HG03064 (cell line): ENCODE measurements around the gene NOP56.

Experiments
- ATAC-seq: cut with Tn5 transposase; IDR thresholded peaks from one replicate; pipeline ENCODE4 v1.9.1; 2021; ENCODE audit warnings: low read depth; ENCODE audit not compliant: unreplicated experiment

The NOP56 gene, protein sequence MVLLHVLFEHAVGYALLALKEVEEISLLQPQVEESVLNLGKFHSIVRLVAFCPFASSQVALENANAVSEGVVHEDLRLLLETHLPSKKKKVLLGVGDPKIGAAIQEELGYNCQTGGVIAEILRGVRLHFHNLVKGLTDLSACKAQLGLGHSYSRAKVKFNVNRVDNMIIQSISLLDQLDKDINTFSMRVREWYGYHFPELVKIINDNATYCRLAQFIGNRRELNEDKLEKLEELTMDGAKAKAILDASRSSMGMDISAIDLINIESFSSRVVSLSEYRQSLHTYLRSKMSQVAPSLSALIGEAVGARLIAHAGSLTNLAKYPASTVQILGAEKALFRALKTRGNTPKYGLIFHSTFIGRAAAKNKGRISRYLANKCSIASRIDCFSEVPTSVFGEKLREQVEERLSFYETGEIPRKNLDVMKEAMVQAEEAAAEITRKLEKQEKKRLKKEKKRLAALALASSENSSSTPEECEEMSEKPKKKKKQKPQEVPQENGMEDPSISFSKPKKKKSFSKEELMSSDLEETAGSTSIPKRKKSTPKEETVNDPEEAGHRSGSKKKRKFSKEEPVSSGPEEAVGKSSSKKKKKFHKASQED

DNA sequence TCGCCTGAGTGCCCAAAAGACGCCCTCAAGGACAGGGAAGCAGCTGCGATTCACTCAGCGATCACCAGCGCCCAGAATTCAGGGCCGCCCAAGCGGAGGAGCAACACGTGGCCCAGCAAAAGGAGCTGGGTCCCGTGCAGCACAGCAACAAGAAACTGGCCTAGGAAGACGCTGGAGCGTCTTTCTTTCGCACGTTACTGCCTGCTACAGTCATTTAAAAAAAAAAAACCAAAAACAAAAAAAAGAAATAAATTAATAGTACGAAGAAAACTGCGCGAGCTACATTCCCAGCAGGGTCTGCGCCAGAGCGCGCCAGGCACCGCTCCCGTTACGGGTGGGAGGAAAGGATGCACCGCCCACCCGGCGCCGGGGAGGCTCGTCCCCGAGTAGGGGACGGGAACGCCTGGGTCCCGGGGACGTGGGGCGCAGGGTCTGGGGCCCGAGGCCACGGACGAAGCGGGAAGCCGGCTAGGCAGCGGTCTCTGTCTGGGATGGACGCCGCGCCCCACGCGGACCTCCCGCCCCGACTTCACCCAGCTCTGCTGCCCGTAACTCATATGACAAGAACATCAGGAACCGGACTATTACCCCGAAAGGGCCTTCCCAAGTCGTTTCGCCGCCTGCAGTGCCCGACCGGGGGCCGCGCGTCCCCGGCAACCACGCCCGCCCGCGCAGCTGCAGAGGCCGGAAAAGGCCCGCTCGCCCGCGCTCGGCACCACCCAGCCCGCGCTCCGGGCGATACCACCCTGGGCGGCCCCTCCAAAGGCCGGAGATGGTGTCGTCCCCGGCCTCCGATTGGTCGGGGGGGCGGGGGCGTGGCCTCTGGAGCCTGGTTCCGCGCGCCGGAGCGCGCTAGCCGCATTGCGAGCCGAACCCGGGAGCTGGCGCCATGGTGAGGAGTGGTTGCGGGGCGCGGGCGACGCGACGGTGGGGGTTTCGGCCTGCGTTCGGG, at the start of gene NOP56:
NOP56 (plus strand) TSS at position 861 of the 952 bp plus-strand sequence; CDS start at position 890, 29 bp downstream.
- peak; percentile 70 for ATAC-seq

GRCh38 chr20:2602746-2603145, 49.7 kb upstream of the NOP56 start:
- no peak for ATAC-seq

GRCh38 chr20:2603816-2604505, 48.5 kb upstream of the NOP56 start:
- no peak for ATAC-seq

GRCh38 chr20:2604506-2604835, 48.0 kb upstream of the NOP56 start:
- no peak for ATAC-seq

DNA sequence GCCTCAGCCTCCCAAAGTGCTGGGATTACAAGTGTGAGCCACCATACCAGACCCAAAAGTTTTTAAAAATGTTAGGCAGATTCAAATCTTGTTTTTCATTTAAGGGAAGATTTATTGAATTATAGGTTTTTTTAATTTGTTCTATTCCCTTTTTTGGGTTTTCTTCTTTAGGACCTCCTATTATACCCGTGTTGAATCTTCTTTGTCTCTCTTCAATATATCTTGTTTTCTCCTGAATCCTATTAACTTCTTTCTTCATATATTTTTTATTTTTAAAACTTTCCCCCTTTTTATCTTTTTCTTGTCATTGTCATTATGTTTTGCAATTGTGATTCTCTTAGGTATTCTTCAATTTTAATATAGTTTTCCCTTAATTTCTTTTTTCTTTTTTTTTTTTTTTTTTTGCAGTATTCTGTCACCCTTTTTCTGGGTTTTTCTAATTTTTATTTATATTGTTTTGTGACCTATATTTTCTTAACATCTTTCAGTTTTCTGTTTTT, 45.9 kb upstream of the NOP56 start:
- ATAC-seq: no peak

DNA sequence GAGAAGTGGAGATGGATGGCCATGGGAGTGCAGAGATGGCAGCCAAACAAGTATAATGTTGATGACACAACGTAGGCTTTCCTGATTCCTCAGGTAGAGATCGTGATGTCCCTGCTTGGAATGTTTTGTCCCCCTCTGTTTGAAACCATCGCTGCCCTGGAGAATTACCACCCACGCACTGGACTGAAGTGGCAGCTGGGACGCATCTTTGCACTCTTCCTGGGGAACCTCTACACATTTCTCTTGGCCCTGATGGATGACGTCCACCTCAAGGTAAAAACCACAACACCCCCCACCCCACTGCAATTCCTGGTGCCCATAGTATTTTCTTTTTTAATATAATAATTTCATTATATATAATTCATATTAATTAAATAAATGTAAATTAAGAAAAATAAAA, 42.1 kb upstream of the NOP56 start:
- no peak for ATAC-seq

- ATAC-seq: no peak
Measured at GRCh38 chr20:2610941-2611720, 41.3 kb upstream of the NOP56 start.

- no peak for ATAC-seq
Measured at GRCh38 chr20:2612073-2612472, 40.4 kb upstream of the NOP56 start.

- ATAC-seq: no peak
Measured at GRCh38 chr20:2616634-2617033, 35.8 kb upstream of the NOP56 start.

DNA sequence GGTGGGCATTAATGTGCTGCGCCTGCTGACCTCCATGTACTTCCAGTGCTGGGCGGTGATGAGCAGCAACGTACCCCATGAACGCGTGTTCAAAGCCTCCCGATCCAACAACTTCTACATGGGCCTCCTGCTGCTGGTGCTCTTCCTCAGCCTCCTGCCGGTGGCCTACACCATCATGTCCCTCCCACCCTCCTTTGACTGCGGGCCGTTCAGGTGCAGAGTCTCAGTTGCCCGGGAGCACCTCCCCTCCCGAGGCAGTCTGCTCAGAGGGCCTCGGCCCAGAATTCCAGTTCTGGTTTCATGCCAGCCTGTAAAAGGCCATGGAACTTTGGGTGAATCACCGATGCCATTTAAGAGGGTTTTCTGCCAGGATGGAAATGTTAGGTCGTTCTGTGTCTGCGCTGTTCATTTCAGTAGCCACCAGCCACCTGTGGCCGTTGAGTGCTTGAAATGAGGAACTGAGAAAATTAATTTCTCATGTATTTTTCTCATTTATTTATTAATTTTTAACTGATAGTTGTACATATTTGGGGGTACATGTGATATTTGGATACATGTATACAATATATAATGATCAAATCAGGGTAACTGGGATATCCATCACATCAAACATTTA, 35.2 kb upstream of the NOP56 start:
- no peak for ATAC-seq

GRCh38 chr20:2618815-2619214, 33.6 kb upstream of the NOP56 start:
- no peak for ATAC-seq

DNA sequence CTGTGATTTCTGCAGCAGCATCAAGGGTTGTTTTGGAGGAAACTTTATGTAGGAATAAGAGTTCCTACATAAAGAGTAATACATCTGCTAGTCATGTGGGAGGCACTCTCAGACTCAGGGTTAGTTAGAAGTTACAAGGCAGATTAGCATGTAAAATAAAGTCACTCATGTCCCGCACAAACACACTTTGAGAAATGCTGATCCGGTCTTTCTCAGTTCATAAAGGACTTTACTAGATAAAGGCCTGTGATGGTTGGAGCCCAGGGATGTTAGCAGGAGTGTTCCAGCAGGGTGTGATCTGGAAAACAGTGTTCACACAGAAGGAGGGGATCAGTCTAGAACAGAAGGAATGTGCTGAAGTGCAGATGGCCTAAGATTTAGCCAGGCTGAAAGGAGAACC, 33.1 kb upstream of the NOP56 start:
- no peak for ATAC-seq

GRCh38 chr20:2619961-2620595, 32.4 kb upstream of the NOP56 start:
- ATAC-seq: no peak

- no peak for ATAC-seq
Measured at GRCh38 chr20:2624190-2624589, 28.2 kb upstream of the NOP56 start.

- ATAC-seq: no peak
Measured at GRCh38 chr20:2625062-2625461, 27.4 kb upstream of the NOP56 start.

DNA sequence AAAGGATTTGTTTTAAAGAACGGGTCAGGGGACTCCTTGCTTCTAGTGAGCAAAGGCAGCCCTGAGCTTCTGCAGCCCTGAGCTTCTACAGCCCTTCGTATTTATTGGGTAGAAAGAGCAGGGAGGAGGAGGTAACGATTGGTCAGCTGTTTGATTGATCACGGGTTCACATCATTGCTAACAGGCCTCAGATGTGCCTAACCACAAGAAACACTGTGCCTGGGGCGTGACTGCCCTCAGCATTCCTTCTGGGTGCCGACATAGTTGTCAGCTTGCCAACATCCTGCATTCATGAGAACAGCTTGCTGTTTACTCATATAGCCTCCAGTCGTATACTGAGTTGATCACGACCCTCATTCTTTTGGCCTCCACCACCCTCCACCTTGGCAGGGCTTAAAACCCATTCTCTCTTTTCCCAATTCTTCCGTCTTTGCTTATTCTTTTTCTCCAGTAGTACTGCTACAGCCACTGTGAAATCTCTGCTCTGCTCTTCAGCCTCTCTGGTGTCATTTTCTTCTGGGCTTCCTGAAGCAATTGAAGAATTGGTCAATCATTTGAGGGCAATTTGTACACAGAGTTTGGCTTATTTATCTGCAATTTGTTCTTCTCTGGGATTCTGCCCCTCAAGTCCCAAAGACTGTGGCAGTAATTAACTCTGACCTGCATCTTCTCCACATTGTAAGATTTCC, 25.4 kb upstream of the NOP56 start:
- ATAC-seq: no peak

DNA sequence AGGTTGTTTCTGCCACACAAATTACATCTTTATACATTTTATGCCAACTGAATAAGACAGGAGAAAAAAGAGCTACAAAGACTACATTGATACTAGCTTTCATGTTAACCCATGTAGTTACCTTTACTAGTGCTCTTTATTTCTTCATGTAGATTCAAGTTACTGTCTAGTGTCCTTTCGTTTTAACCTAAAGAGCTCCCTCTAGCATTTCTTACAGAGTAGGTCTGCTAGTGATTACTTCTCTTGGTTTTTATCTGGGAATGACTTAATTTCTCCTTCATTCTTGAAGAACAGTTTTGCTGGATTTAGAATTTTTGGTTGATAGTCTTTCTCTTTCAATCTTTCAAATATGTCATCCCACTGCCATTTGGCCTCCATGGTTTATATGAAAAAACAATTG, 21.2 kb upstream of the NOP56 start:
- ATAC-seq: no peak

GRCh38 chr20:2633381-2633780, 19.1 kb upstream of the NOP56 start:
- ATAC-seq: no peak
